HCT116 (cell line): ENCODE results near the gene TUBB1.

Experiments used
- ATF3 ChIP-seq: IDR thresholded peaks from 2 replicates; pipeline ENCODE4 v1.6.1; 2012
- CEBPB ChIP-seq: IDR thresholded peaks from 2 replicates; pipeline ENCODE4 v1.6.1; 2012; ENCODE audit warnings: low read depth
- EZH2 ChIP-seq: fragments of 200-600 bp; sonication (generic); IDR thresholded peaks from 2 replicates; pipeline ENCODE4 v1.6.1; 2017; ENCODE audit warnings: antibody characterized with exemption, mixed run types
- EZH2phosphoT487 ChIP-seq: fragments of 200-600 bp; IDR thresholded peaks from 2 replicates; pipeline ENCODE4 v1.6.1; 2018; ENCODE audit warnings: antibody characterized with exemption, borderline replicate concordance
- POLR2A ChIP-seq: IDR thresholded peaks from 2 replicates; pipeline ENCODE4 v1.7.0; 2011; ENCODE audit warnings: borderline replicate concordance; ENCODE audit not compliant: insufficient read depth, insufficient read length; ENCODE audit errors: extremely low read depth
- POLR2AphosphoS5 ChIP-seq: IDR thresholded peaks from 2 replicates; pipeline ENCODE4 v1.6.1; 2011; ENCODE audit warnings: mild to moderate bottlenecking, low read depth, low read length, moderate library complexity
- RAD21 ChIP-seq: IDR thresholded peaks from 2 replicates; pipeline ENCODE4 v1.6.1; 2012; ENCODE audit warnings: low read depth, mild to moderate bottlenecking
- REST ChIP-seq: IDR thresholded peaks from 2 replicates; pipeline ENCODE4 v1.6.1; 2012; ENCODE audit warnings: low read depth
- SIN3A ChIP-seq: IDR thresholded peaks from 2 replicates; pipeline ENCODE4 v1.6.1; 2012; ENCODE audit warnings: low read depth
- SRF ChIP-seq: IDR thresholded peaks from 2 replicates; pipeline ENCODE4 v1.6.1; 2012; ENCODE audit warnings: low read depth
- ZNF274 ChIP-seq: fragments of 200-500 bp; sonication (Bioruptor generic); IDR thresholded peaks from 2 replicates; pipeline ENCODE4 v1.6.1; 2014; ENCODE audit warnings: mild to moderate bottlenecking, low read depth, low read length, inconsistent platforms
- TF ChIP-seq, protein P1 (sequence below), 3 experiments: fragments of 200-600 bp in 1 of 3; sonication (generic) in 1 of 3; IDR thresholded peaks in 2 of 3; conservative IDR thresholded peaks in 1 of 3; 2 replicates each; pipeline ENCODE4 v1.5.1; 2012 to 2017; ENCODE audit warnings: low read depth in 2 of 3, low read length in 2 of 3, antibody characterized with exemption in 1 of 3, borderline replicate concordance in 1 of 3, control low read depth in 1 of 3, mild to moderate bottlenecking in 1 of 3, mixed read lengths in 1 of 3, mixed run types in 1 of 3, moderate library complexity in 1 of 3; ENCODE audit not compliant: insufficient read depth in 1 of 3
- TF ChIP-seq, protein P2 (sequence below): IDR thresholded peaks from 2 replicates; pipeline ENCODE4 v1.6.1; 2012

- TF ChIP-seq, protein P1, sequence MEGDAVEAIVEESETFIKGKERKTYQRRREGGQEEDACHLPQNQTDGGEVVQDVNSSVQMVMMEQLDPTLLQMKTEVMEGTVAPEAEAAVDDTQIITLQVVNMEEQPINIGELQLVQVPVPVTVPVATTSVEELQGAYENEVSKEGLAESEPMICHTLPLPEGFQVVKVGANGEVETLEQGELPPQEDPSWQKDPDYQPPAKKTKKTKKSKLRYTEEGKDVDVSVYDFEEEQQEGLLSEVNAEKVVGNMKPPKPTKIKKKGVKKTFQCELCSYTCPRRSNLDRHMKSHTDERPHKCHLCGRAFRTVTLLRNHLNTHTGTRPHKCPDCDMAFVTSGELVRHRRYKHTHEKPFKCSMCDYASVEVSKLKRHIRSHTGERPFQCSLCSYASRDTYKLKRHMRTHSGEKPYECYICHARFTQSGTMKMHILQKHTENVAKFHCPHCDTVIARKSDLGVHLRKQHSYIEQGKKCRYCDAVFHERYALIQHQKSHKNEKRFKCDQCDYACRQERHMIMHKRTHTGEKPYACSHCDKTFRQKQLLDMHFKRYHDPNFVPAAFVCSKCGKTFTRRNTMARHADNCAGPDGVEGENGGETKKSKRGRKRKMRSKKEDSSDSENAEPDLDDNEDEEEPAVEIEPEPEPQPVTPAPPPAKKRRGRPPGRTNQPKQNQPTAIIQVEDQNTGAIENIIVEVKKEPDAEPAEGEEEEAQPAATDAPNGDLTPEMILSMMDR (IDR thresholded peaks at IDR 0.05 in 2 of 3, conservative IDR thresholded peaks at IDR 0.05 in 1 of 3; ENCODE audit: borderline replicate concordance in 1 of 3, insufficient read depth in 1 of 3, low read depth in 2 of 3, low read length in 2 of 3): no peak
- TF ChIP-seq RAD21 (no peak), EZH2 (no peak), EZH2phosphoT487 (no peak), POLR2A (no peak), SIN3A (no peak), POLR2AphosphoS5 (no peak), ZNF274 (no peak), CEBPB (no peak), SRF (no peak), REST (no peak), ATF3 (no peak)
- TF ChIP-seq, protein P2, sequence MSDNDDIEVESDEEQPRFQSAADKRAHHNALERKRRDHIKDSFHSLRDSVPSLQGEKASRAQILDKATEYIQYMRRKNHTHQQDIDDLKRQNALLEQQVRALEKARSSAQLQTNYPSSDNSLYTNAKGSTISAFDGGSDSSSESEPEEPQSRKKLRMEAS: no peak
Measured at GRCh38 chr20:59047938-59048680, 28.9 kb downstream of the TUBB1 start.
